HG03432 (cell line): ENCODE results near the gene PRKN.
"Not testable (repeated sequence)": the region's sequence is repeated elsewhere in the genome, so short reads cannot be mapped to it uniquely, and the experiment has no call there.

Experiments used
- ATAC-seq: cut with Tn5 transposase; IDR thresholded peaks from one replicate; pipeline ENCODE4 v1.9.1; 2021; ENCODE audit warnings: mild to moderate bottlenecking, moderate library complexity; ENCODE audit not compliant: unreplicated experiment

Gene PRKN

GRCh38 chr6:162679681-162680080 lies 47.9 kb downstream of the PRKN start:
- no peak for ATAC-seq

GRCh38 chr6:162678896-162679295 lies 48.7 kb downstream of the PRKN start:
- ATAC-seq: not testable (repeated sequence)

GRCh38 chr6:162675503-162675902 lies 52.1 kb downstream of the PRKN start:
- no peak for ATAC-seq

- ATAC-seq: no peak
These were observed 53.1 kb downstream of the PRKN start for GRCh38 chr6:162674452-162674851.

GRCh38 chr6:162671580-162672165 lies 55.9 kb downstream of the PRKN start:
- no peak for ATAC-seq

- no peak for ATAC-seq
These were observed 57.2 kb downstream of the PRKN start for GRCh38 chr6:162670345-162670744.

GRCh38 chr6:162666246-162666645 lies 61.3 kb downstream of the PRKN start:
- ATAC-seq: no peak

- no peak for ATAC-seq
These were observed 73.8 kb downstream of the PRKN start for GRCh38 chr6:162653808-162654207.

GRCh38 chr6:162651505-162651904 lies 76.1 kb downstream of the PRKN start:
- no peak for ATAC-seq

- ATAC-seq: no peak
These were observed 78.3 kb downstream of the PRKN start for GRCh38 chr6:162649271-162649670.

GRCh38 chr6:162644153-162644552 lies 83.4 kb downstream of the PRKN start:
- no peak for ATAC-seq

GRCh38 chr6:162640756-162641155 lies 86.8 kb downstream of the PRKN start:
- ATAC-seq: no peak

- no peak for ATAC-seq
These were observed 87.6 kb downstream of the PRKN start for GRCh38 chr6:162639951-162640350.

GRCh38 chr6:162638931-162639574 lies 88.5 kb downstream of the PRKN start:
- ATAC-seq: no peak

- no peak for ATAC-seq
These were observed 90.2 kb downstream of the PRKN start for GRCh38 chr6:162637317-162637716.

- ATAC-seq: no peak
These were observed 91.4 kb downstream of the PRKN start for GRCh38 chr6:162636167-162636566.

- no peak for ATAC-seq
These were observed 96.0 kb downstream of the PRKN start for GRCh38 chr6:162631546-162631945.

GRCh38 chr6:162630069-162630468 lies 97.5 kb downstream of the PRKN start:
- no peak for ATAC-seq

GRCh38 chr6:162627825-162628224 lies 99.7 kb downstream of the PRKN start:
- no peak for ATAC-seq

GRCh38 chr6:162627362-162627761 lies 100.2 kb downstream of the PRKN start:
- ATAC-seq: no peak

GRCh38 chr6:162626869-162627268 lies 100.7 kb downstream of the PRKN start:
- ATAC-seq: no peak

GRCh38 chr6:162625846-162626540 lies 101.6 kb downstream of the PRKN start:
- peak; percentile 33 for ATAC-seq
